ENCODE data around the gene PCDHGA2.
"Not testable (repeated sequence)": the region's sequence is repeated elsewhere in the genome, so short reads cannot be mapped to it uniquely, and the experiment has no call there.

The PCDHGA2 gene

GRCh38 chr5:141384471-141385267 lies 46.1 kb downstream of the PCDHGA2 start:
- H3K4me1 ChIP-seq (ENCODE audit: control insufficient read depth, insufficient read depth, low read length), result peaks cover 1% of the 10 kb centered on the region; the same call in 1 of the 2 replicates
- no peak overlapping the region for H3K27ac ChIP-seq (ENCODE audit: low read length)
- H3K27me3 ChIP-seq (ENCODE audit: control insufficient read depth, insufficient read depth, low read length), result peaks cover 3% of the 10 kb centered on the region; the same call in 1 of the 2 replicates
- no peak for DNase-seq (ENCODE audit: low read depth, low spot score)
- H3K4me3 ChIP-seq (ENCODE audit: low read length), result no peak overlapping the region
- no peaks in the 10 kb centered on the region for H3K36me3 ChIP-seq (ENCODE audit: control insufficient read depth, insufficient read depth, low read length)
- H3K9me3 ChIP-seq (ENCODE audit: control insufficient read depth, insufficient read depth, low read length), result peaks cover 2% of the 10 kb centered on the region
- no CpG with 5 or more reads among the region's 43 CpGs for WGBS (ENCODE audit: insufficient coverage, insufficient read length)

- no CpG with 5 or more reads among the region's 40 CpGs for WGBS (ENCODE audit: insufficient coverage, insufficient read length)
- not testable (repeated sequence) for DNase-seq (ENCODE audit: low read depth, low spot score); H3K36me3 ChIP-seq (ENCODE audit: control insufficient read depth, insufficient read depth, low read length); H3K27me3 ChIP-seq (ENCODE audit: control insufficient read depth, insufficient read depth, low read length); H3K9me3 ChIP-seq (ENCODE audit: control insufficient read depth, insufficient read depth, low read length); H3K27ac ChIP-seq (ENCODE audit: low read length); H3K4me1 ChIP-seq (ENCODE audit: control insufficient read depth, insufficient read depth, low read length)
- H3K4me3 ChIP-seq (ENCODE audit: low read length), result peak within 1 kb of the TSS; percentile 66; the same call in 1 of the 2 replicates
Measured at GRCh38 chr5:141387557-141388311, 49.2 kb downstream of the PCDHGA2 start, which contains the start of gene PCDHGB4. PCDHGB4 (plus strand) TSS chr5:141387698; CDS start chr5:141387885, 187 bp downstream.

- no CpG with 5 or more reads among the region's 10 CpGs for WGBS (ENCODE audit: insufficient coverage, insufficient read length)
- H3K27ac ChIP-seq (ENCODE audit: low read length), result no peak overlapping the region
- no peak overlapping the region for H3K4me3 ChIP-seq (ENCODE audit: low read length)
- H3K36me3 ChIP-seq (ENCODE audit: control insufficient read depth, insufficient read depth, low read length), result peaks cover 6% of the 10 kb centered on the region
- H3K27me3 ChIP-seq (ENCODE audit: control insufficient read depth, insufficient read depth, low read length), result peaks cover 3% of the 10 kb centered on the region; the same call in 1 of the 2 replicates
- H3K9me3 ChIP-seq (ENCODE audit: control insufficient read depth, insufficient read depth, low read length), result peaks cover 3% of the 10 kb centered on the region
- no peak for DNase-seq (ENCODE audit: low read depth, low spot score)
- peaks cover 1% of the 10 kb centered on the region; the same call in 1 of the 2 replicates for H3K4me1 ChIP-seq (ENCODE audit: control insufficient read depth, insufficient read depth, low read length)
Measured at GRCh38 chr5:141388661-141389060, 50.1 kb downstream of the PCDHGA2 start.

- no peak overlapping the region for H3K4me3 ChIP-seq (ENCODE audit: low read length)
- H3K27me3 ChIP-seq (ENCODE audit: control insufficient read depth, insufficient read depth, low read length), result peaks cover 3% of the 10 kb centered on the region; the same call in 1 of the 2 replicates
- WGBS (ENCODE audit: insufficient coverage, insufficient read length), result no CpG with 5 or more reads among the region's 77 CpGs
- H3K9me3 ChIP-seq (ENCODE audit: control insufficient read depth, insufficient read depth, low read length), result peaks cover 3% of the 10 kb centered on the region
- H3K4me1 ChIP-seq (ENCODE audit: control insufficient read depth, insufficient read depth, low read length), result peaks cover 1% of the 10 kb centered on the region; the same call in 1 of the 2 replicates
- H3K36me3 ChIP-seq (ENCODE audit: control insufficient read depth, insufficient read depth, low read length), result peaks cover 6% of the 10 kb centered on the region
- DNase-seq (ENCODE audit: low read depth, low spot score), result no peak
- H3K27ac ChIP-seq (ENCODE audit: low read length), result no peak overlapping the region
Measured at GRCh38 chr5:141389153-141390042, 50.8 kb downstream of the PCDHGA2 start.

- no peak for DNase-seq (ENCODE audit: low read depth, low spot score)
- H3K27ac ChIP-seq (ENCODE audit: low read length), result no peak within 1 kb of the TSS
- peaks cover 1% of the 10 kb centered on the region; the same call in 1 of the 2 replicates for H3K4me1 ChIP-seq (ENCODE audit: control insufficient read depth, insufficient read depth, low read length)
- peaks cover 6% of the 10 kb centered on the region for H3K36me3 ChIP-seq (ENCODE audit: control insufficient read depth, insufficient read depth, low read length)
- no peak within 1 kb of the TSS for H3K4me3 ChIP-seq (ENCODE audit: low read length)
- peaks cover 3% of the 10 kb centered on the region; the same call in 1 of the 2 replicates for H3K27me3 ChIP-seq (ENCODE audit: control insufficient read depth, insufficient read depth, low read length)
- peaks cover 3% of the 10 kb centered on the region for H3K9me3 ChIP-seq (ENCODE audit: control insufficient read depth, insufficient read depth, low read length)
- no CpG with 5 or more reads among the region's 38 CpGs for WGBS (ENCODE audit: insufficient coverage, insufficient read length)
Measured at GRCh38 chr5:141392429-141393198, 54.1 kb downstream of the PCDHGA2 start, which contains the start of gene PCDHGA8. PCDHGA8 (plus strand) TSS chr5:141392633; CDS start chr5:141392814, 181 bp downstream.

Data from iPS DF 6.9 (cell line).